Thyroid gland (tissue), 4 donors: Measurements from ENCODE around the gene GAS2L1.

Experiments
- CTCF ChIP-seq, 6 experiments: fragments of 200-600 bp in 3 of 6; fragments of 450-650 bp in 3 of 6; sonication (generic) in 3 of 6; IDR thresholded peaks; one replicate each; pipeline ENCODE4 v1.5.1; 2016 to 2019; ENCODE audit warnings: antibody characterized with exemption in 6 of 6, mild to moderate bottlenecking in 2 of 6, inconsistent platforms in 1 of 6, moderate library complexity in 1 of 6
- POLR2A ChIP-seq, 2 donors: fragments of 450-650 bp; IDR thresholded peaks; one replicate each; pipeline ENCODE4 v1.6.1; 2017; ENCODE audit warnings: antibody characterized with exemption in 2 of 2, mild to moderate bottlenecking in 2 of 2, moderate library complexity in 1 of 2

DNA sequence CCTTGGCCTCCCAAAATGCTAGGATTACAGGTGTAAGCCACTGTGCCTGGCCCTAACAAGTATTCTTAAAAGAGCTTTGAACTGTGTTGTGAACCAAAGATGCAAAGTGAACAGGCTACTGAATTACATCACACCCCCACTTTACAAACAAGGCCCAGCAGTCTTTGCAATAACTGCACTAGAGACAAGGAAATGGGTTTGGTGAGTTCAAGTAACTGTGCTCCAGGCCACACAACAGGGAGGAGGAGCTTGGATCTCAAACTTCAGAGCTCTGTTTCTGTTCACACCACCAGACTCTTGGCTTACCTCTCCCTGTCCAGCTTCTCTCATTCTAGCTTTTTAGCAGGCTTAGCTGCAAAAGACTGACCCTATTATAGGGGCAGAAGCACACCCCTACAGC is 39.5 kb downstream of the GAS2L1 start:
- TF ChIP-seq CTCF (IDR thresholded peaks at IDR 0.05) (no peak), POLR2A (IDR thresholded peaks at IDR 0.05) (no peak)
